ENCODE measurements around the gene TCF12. TPM values are rescaled to one million over a fixed set of nuclear protein-coding genes. Genes with fewer than 3 reads are reported as not detected.

Gene TCF12
- total RNA-seq, 2 donors from 2014 or later, result 91.8 to 107 TPM

DNA sequence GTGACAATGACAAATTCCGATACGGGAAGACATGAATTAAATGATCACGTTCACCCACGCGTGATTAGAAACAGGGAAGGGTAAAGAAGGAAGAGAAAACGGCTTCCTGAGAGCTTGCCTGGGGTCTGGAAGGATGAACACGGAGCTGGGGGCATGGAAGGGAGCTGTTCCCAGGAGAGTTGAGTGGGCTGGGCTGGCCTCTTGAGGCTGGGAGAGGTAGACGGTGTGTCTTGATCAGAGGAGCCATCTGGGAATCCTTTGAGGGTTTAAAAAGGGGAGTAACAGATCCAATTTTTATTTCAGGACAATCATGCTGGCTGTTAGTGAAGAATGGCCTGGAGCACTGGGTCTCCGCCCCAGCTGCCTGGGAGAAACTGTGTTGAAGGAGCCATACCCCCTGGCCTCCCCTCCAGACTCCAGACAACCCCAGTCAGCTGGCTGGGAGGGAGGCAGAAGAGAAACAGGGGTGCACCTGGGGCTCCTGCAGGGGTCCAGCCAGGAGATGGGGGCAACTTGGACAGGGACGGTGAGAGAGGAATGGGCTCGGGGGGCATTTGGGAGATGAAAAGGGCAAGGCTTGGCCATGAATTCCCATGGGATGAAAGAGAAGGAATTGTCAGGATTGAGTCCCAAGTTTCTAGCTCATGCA, 404.3 kb downstream of the TCF12 start:
- Histone ChIP-seq H3K36me3 (no peaks in the 10 kb centered on the region), H3K27me3 (replicated peaks; ENCODE audit: insufficient read depth) (no peaks in the 10 kb centered on the region), H3K27ac (no peak overlapping the region), H3K4me1 (ENCODE audit: control insufficient read depth in 1 of 2, low read depth in 2 of 2) (peaks cover 8 to 14% of the 10 kb centered on the region in 2 donors), H3K9me3 (no peaks in the 10 kb centered on the region), H3K4me3 (no peak overlapping the region)
- TF ChIP-seq, protein P1, sequence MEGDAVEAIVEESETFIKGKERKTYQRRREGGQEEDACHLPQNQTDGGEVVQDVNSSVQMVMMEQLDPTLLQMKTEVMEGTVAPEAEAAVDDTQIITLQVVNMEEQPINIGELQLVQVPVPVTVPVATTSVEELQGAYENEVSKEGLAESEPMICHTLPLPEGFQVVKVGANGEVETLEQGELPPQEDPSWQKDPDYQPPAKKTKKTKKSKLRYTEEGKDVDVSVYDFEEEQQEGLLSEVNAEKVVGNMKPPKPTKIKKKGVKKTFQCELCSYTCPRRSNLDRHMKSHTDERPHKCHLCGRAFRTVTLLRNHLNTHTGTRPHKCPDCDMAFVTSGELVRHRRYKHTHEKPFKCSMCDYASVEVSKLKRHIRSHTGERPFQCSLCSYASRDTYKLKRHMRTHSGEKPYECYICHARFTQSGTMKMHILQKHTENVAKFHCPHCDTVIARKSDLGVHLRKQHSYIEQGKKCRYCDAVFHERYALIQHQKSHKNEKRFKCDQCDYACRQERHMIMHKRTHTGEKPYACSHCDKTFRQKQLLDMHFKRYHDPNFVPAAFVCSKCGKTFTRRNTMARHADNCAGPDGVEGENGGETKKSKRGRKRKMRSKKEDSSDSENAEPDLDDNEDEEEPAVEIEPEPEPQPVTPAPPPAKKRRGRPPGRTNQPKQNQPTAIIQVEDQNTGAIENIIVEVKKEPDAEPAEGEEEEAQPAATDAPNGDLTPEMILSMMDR (IDR thresholded peaks at IDR 0.05), result no peak
- ATAC-seq (ENCODE audit: insufficient number of reproducible peaks, low FRiP score, low read depth), result no peak
- DNase-seq (ENCODE audit: low spot score), result no peak

DNA sequence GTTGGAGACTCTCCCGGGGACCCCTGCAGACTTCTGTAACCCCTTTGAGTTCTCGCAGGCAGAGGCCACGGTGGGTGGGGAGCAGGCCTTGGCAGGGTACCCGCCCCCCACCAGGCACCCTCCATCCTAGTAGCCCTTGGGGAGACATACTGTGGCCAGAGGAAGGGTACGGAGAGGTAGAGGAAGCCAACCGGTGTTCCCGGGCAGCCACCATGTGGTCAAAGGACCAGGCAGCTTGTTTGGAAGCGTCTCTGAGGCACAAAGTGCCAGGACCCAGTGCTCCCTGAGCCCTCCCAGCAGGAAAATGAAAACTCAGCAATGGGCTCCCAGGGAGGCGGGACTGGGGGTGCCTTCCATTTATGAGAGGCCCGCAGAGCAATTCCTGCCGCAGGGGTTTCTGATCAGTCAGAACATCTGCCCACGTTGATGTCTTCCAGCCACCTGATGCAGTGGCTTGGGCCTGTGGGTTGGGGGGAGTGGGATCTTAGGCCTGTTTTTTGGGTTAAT, 404.9 kb downstream of the TCF12 start:
- TF ChIP-seq, protein P1 (IDR thresholded peaks at IDR 0.05), result no peak
- no peaks in the 10 kb centered on the region for H3K36me3 ChIP-seq
- peaks cover 8 to 14% of the 10 kb centered on the region in 2 donors for H3K4me1 ChIP-seq (ENCODE audit: control insufficient read depth in 1 of 2, low read depth in 2 of 2)
- H3K9me3 ChIP-seq, result no peaks in the 10 kb centered on the region
- no peak overlapping the region for H3K27ac ChIP-seq
- DNase-seq (ENCODE audit: low spot score) (no peak), ATAC-seq (ENCODE audit: insufficient number of reproducible peaks, low FRiP score, low read depth) (no peak)
- H3K27me3 ChIP-seq (replicated peaks; ENCODE audit: insufficient read depth), result no peaks in the 10 kb centered on the region
- no peak overlapping the region for H3K4me3 ChIP-seq

DNA sequence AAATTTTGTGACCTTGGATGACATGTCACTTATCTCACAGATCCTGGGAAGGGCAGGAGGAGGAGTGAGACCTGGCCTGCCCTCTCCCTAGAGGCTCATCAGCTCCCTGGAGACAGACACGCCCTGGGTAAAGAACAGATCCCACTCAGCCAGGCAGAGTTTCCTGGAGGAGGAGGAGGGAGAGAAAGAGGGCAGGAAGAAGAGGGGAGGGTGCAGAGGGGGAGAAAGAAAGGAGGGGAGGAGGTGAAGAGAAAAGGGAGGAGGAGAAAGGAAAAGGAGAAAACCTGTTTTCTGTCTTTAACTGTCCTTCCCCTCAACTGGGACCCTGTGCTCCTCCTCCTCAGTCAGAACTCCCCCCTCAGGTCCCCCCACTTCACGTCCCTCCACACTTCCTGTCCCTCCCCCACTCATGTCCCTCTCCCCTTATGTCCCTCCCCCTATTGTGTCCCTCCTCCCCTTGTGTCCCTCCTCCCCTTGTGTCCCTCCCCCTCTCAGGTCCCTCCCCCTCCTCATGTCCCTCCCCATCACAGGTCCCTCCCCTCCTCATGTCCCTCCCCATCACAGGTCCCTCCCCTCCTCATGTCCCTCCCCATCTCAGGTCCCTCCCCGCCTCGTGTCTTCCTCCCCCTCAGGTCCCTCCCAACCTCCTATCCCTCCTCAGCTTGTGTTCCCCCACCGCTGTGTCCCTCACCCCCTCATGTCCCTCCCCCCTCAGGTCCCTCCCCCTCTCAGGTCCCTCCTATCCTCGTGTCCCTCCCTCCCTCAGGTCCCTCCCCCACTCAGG, 405.6 kb downstream of the TCF12 start:
- H3K27ac ChIP-seq, result no peak overlapping the region
- no peaks in the 10 kb centered on the region for H3K27me3 ChIP-seq (replicated peaks; ENCODE audit: insufficient read depth)
- DNase-seq (ENCODE audit: low spot score) (no peak), ATAC-seq (ENCODE audit: insufficient number of reproducible peaks, low FRiP score, low read depth) (no peak)
- no peaks in the 10 kb centered on the region for H3K36me3 ChIP-seq
- TF ChIP-seq, protein P1 (IDR thresholded peaks at IDR 0.05), result no peak
- H3K9me3 ChIP-seq, result no peaks in the 10 kb centered on the region
- H3K4me1 ChIP-seq (ENCODE audit: control insufficient read depth in 1 of 2, low read depth in 2 of 2), result peaks cover 8 to 14% of the 10 kb centered on the region in 2 donors
- H3K4me3 ChIP-seq, result no peak overlapping the region

DNA sequence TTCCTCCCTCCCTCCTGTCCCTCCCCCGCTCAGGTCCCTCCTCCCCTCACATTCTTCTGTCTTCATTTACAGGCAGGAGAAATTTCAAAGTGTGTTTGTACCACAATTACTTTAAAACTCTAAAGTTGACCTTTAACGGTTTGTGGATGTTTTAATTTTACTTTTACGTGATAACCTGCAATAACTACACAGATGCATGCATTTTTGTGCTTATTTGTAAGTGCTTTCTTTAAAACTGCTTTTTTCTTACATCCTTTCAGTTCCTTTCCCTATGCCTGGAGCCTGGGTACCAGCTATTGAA, 406.1 kb downstream of the TCF12 start:
- Histone ChIP-seq H3K36me3 (no peaks in the 10 kb centered on the region), H3K27me3 (replicated peaks; ENCODE audit: insufficient read depth) (no peaks in the 10 kb centered on the region), H3K9me3 (no peaks in the 10 kb centered on the region), H3K27ac (no peak overlapping the region), H3K4me1 (ENCODE audit: control insufficient read depth in 1 of 2, low read depth in 2 of 2) (peaks cover 8 to 14% of the 10 kb centered on the region in 2 donors), H3K4me3 (no peak overlapping the region)
- no peak for ATAC-seq (ENCODE audit: insufficient number of reproducible peaks, low FRiP score, low read depth)
- TF ChIP-seq, protein P1 (IDR thresholded peaks at IDR 0.05), result no peak
- no peak for DNase-seq (ENCODE audit: low spot score)

DNA sequence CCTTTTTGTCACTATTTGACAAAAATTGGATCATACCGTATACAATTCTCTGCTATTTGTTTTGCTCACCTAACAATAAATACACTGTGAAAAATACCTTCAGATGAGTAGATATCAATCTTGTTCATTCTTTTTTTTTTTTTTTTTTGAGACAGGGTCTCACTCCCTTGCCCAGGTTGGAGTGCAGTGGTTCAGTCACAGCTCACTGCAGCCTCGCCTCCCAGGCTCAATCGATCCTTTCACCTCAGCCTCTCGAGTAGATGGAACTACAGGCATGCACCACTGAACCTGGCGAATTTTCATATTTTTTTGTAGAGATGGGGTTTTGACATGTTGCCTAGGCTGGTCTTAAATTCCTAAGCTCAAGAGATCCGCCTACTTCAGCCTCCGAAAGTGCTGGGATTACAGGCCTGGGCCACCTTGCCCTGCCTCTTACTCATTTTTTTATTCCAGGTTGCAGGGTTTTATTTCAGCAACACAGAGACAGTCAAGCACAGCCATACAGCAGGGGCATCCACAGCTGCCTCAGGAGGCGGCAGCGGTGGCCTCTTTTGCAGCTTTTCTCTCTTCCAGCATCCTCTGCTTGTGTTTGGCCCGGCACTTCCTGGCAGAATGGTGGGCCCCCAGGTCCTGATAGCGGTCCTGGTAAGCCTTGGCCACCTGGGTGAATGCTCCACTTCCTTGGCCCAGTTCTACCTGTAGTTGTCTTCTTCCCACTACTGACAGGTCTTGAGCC, 406.7 kb downstream of the TCF12 start:
- ATAC-seq (ENCODE audit: insufficient number of reproducible peaks, low FRiP score, low read depth) (no peak), DNase-seq (ENCODE audit: low spot score) (no peak)
- no peaks in the 10 kb centered on the region for H3K9me3 ChIP-seq
- peaks cover 8 to 14% of the 10 kb centered on the region in 2 donors for H3K4me1 ChIP-seq (ENCODE audit: control insufficient read depth in 1 of 2, low read depth in 2 of 2)
- TF ChIP-seq, protein P1 (IDR thresholded peaks at IDR 0.05), result no peak
- H3K36me3 ChIP-seq, result no peaks in the 10 kb centered on the region
- H3K27ac ChIP-seq, result no peak overlapping the region
- H3K27me3 ChIP-seq (replicated peaks; ENCODE audit: insufficient read depth), result no peaks in the 10 kb centered on the region
- H3K4me3 ChIP-seq, result no peak overlapping the region
